ENCODE measurements around the gene TP53.

The TP53 gene

GRCh38 chr17:7711051-7711755 is 23.9 kb upstream of the TP53 start:
- no peak for TF ChIP-seq CTCF (conservative IDR thresholded peaks at IDR 0.05)
- no peak overlapping the region for H3K27ac ChIP-seq

- no peak overlapping the region for H3K27ac ChIP-seq
- TF ChIP-seq CTCF (conservative IDR thresholded peaks at IDR 0.05) = no peak
These were observed 23.0 kb upstream of the TP53 start for GRCh38 chr17:7710301-7710700.

- no peak for TF ChIP-seq CTCF (conservative IDR thresholded peaks at IDR 0.05)
- no peak overlapping the region for H3K27ac ChIP-seq
These were observed 21.7 kb upstream of the TP53 start for GRCh38 chr17:7709031-7709430.

DNA sequence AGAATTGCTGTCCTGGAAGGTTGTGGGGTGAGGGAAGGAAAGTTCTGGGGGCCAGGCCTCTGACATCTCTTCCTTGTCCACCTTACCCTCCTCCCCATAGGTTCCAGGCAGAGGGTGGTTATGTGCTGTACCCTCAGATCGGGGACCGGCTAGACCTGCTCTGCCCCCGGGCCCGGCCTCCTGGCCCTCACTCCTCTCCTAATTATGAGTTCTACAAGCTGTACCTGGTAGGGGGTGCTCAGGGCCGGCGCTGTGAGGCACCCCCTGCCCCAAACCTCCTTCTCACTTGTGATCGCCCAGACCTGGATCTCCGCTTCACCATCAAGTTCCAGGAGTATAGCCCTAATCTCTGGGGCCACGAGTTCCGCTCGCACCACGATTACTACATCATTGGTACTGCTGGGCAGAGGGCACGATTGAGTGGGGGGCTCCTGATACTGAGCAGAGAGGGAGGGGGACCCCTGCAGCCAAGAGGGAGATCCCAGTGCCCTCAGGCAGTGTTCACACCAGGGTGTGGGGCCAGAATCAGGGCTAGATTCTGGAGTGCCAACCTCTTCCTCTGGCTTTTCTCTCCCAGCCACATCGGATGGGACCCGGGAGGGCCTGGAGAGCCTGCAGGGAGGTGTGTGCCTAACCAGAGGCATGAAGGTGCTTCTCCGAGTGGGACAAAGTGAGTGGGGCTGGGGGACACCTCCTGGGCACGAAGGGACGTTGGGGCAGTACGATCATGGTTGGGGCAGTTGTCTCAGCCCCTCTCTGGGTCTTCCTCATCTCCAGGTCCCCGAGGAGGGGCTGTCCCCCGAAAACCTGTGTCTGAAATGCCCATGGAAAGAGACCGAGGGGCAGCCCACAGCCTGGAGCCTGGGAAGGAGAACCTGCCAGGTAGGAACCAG is 20.8 kb upstream of the TP53 start:
- no peak overlapping the region for H3K27ac ChIP-seq
- TF ChIP-seq CTCF (conservative IDR thresholded peaks at IDR 0.05) = no peak

- no peak for TF ChIP-seq CTCF (conservative IDR thresholded peaks at IDR 0.05)
- H3K27ac ChIP-seq = no peak overlapping the region
These were observed 20.2 kb upstream of the TP53 start for GRCh38 chr17:7707446-7707845.

DNA sequence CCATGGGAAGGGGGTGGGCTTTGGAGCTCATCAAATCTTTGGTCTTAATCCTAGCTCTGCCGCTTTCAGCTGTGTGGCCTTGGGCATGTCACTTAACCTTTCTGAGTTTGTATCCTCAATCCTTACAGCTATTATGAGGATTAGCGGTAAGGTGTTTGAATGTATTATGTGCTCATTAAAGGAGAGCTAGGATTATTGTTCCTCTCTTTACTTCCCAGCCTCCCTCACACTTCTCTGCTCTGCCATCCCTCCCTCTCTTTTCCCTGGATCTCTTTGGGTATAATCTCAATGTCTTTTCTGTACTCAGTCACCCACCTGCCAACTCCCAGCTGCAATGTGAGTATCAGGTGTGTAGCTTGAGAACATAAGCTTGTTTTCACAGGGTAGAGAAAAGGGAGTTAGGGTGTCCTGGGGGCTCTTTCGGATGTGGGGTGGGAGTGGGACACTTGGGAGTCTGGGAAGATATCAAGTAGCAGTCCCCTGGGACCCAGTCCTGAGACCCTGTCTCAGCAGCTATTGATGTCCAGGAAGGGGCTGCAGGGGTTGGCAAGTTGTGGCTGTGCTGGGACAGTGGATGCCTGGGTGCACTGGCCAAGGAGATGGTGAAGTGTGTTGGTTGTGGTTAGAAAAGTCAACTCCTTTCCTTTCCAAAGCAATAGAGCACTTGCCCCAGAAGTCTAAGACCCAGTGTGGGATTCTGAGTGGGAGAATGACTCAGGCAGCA is 19.5 kb upstream of the TP53 start:
- no peak for TF ChIP-seq CTCF (conservative IDR thresholded peaks at IDR 0.05)
- no peak overlapping the region for H3K27ac ChIP-seq
